H1 (cell line): ENCODE data around the gene WDR19. TPM values are rescaled to one million over a fixed set of nuclear protein-coding genes. Genes with fewer than 3 reads are reported as not detected.

Experiments used
- CTCF ChIA-PET: fragments of 300-600 bp; sonication (Branson Sonifier 250); formaldehyde crosslinking; loops from one replicate; lab custom pipeline; 2021; ENCODE audit not compliant: partially characterized antibody; lab: Charles Lee
- POLR2A ChIA-PET: fragments of 300-600 bp; sonication (Branson Sonifier 250); formaldehyde crosslinking; loops from one replicate; lab custom pipeline; 2021; ENCODE audit warnings: inconsistent platforms; ENCODE audit not compliant: partially characterized antibody; lab: Charles Lee
- DNase-seq, 2 experiments: peaks; one replicate each; pipeline versions ENCODE4 v3.0.0 to v3.0.0-alpha.2; 2010 to 2022; ENCODE audit warnings: low spot score in 2 of 2, low read depth in 1 of 2, mixed read lengths in 1 of 2
- FAIRE-seq: peaks from 2 replicates; lab custom pipeline; 2011; peaks lifted over from hg19 to GRCh38; lab: Jason Lieb, UNC
- H2AFZ ChIP-seq: 2 replicates; pipeline ENCODE4 v1.8.1; 2012; ENCODE audit warnings: low read length, inconsistent platforms
- H2AK5ac ChIP-seq: 2 replicates; pipeline ENCODE4 v1.6.1; 2013; ENCODE audit warnings: low read depth, low read length
- H2BK120ac ChIP-seq: replicated peaks from 2 replicates; pipeline ENCODE3; 2013; ENCODE audit warnings: low read depth, low read length, inconsistent platforms
- H2BK12ac ChIP-seq: 2 replicates; pipeline ENCODE4 v1.6.1; 2013; ENCODE audit warnings: low read depth, low read length
- H2BK15ac ChIP-seq: 2 replicates; pipeline ENCODE4 v1.6.1; 2013; ENCODE audit warnings: low read length
- H2BK20ac ChIP-seq: 2 replicates; pipeline ENCODE4 v1.6.1; 2013; ENCODE audit warnings: low read length
- H2BK5ac ChIP-seq: 2 replicates; pipeline ENCODE4 v1.6.1; 2013; ENCODE audit warnings: low read depth, low read length
- H3K14ac ChIP-seq: 2 replicates; pipeline ENCODE4 v1.6.1; 2013; ENCODE audit warnings: inconsistent platforms; ENCODE audit not compliant: insufficient read length
- H3K18ac ChIP-seq: 2 replicates; pipeline ENCODE4 v1.6.1; 2013; ENCODE audit warnings: low read length; ENCODE audit errors: extremely low read depth
- H3K23ac ChIP-seq: 2 replicates; pipeline ENCODE4 v1.6.1; 2013; ENCODE audit warnings: inconsistent platforms; ENCODE audit not compliant: insufficient read length
- H3K23me2 ChIP-seq: 2 replicates; pipeline ENCODE4 v1.6.1; 2013; ENCODE audit warnings: low read depth, low read length
- H3K27ac ChIP-seq: 2 replicates; pipeline ENCODE4 v1.6.1; 2011; ENCODE audit warnings: low read depth, low read length, inconsistent platforms
- H3K27me3 ChIP-seq, 4 experiments: replicated peaks in 1 of 4; 1 replicate in 1 of 4; 2 replicates in 3 of 4; pipeline versions ENCODE4 v1.6.1 to v1.8.1; 2011 to 2013; ENCODE audit warnings: low read length in 3 of 4, mild to moderate bottlenecking in 3 of 4, inconsistent platforms in 2 of 4, mixed read lengths in 2 of 4, moderate library complexity in 1 of 4; ENCODE audit not compliant: control insufficient read depth in 3 of 4, insufficient read depth in 3 of 4; ENCODE audit errors: extremely low read depth in 1 of 4
- H3K36me3 ChIP-seq, 4 experiments: 2 replicates each; pipeline versions ENCODE4 v1.6.1 to v1.8.1; 2011 to 2013; ENCODE audit warnings: mild to moderate bottlenecking in 4 of 4, low read length in 3 of 4, moderate library complexity in 2 of 4, control low read depth in 1 of 4, inconsistent platforms in 1 of 4; ENCODE audit not compliant: insufficient read depth in 4 of 4, control insufficient read depth in 2 of 4
- H3K4ac ChIP-seq: replicated peaks from 2 replicates; pipeline ENCODE3; 2013; ENCODE audit warnings: low read length, low read depth, mixed read lengths, inconsistent platforms; ENCODE audit not compliant: insufficient read length
- H3K4me1 ChIP-seq, 4 experiments: replicated peaks in 1 of 4; 1 replicate in 1 of 4; 2 replicates in 3 of 4; pipeline versions ENCODE4 v1.6.1 to v1.8.1; 2011 to 2013; ENCODE audit warnings: low read length in 3 of 4, inconsistent platforms in 2 of 4, mixed read lengths in 1 of 4; ENCODE audit not compliant: insufficient read depth in 4 of 4, control insufficient read depth in 3 of 4
- H3K4me2 ChIP-seq, 2 experiments: 2 replicates each; pipeline versions ENCODE4 v1.6.1 to v1.8.1; 2011 to 2013; ENCODE audit warnings: low read depth in 2 of 2, low read length in 2 of 2, control low read depth in 1 of 2, inconsistent platforms in 1 of 2, mild to moderate bottlenecking in 1 of 2; ENCODE audit not compliant: insufficient read depth in 1 of 2
- H3K4me3 ChIP-seq, 4 experiments: fragments of 200-600, 300-600 bp in 1 of 4; sonication (generic), shearing (Covaris generic), sonication (Bioruptor Twin) in 1 of 4; 2 replicates each; pipeline versions ENCODE4 v1.5.1 to v1.8.1; 2011 to 2016; ENCODE audit warnings: low read length in 4 of 4, low read depth in 3 of 4, control low read depth in 2 of 4, inconsistent platforms in 2 of 4, mild to moderate bottlenecking in 2 of 4, mixed read lengths in 1 of 4, moderate library complexity in 1 of 4; ENCODE audit not compliant: insufficient read depth in 2 of 4; ENCODE audit errors: extremely low read depth in 1 of 4
- H3K56ac ChIP-seq: replicated peaks from 2 replicates; pipeline ENCODE3; 2013; ENCODE audit warnings: low read depth, mild to moderate bottlenecking, mixed read lengths, low read length, inconsistent platforms; ENCODE audit not compliant: insufficient read length
- H3K79me1 ChIP-seq: 2 replicates; pipeline ENCODE4 v1.6.1; 2013; ENCODE audit warnings: low read depth, low read length, control low read depth
- H3K79me2 ChIP-seq, 2 experiments: 2 replicates each; pipeline versions ENCODE4 v1.6.1 to v1.8.1; 2012 to 2013; ENCODE audit warnings: low read length in 2 of 2, mild to moderate bottlenecking in 2 of 2, inconsistent platforms in 1 of 2; ENCODE audit not compliant: insufficient read depth in 2 of 2, control insufficient read depth in 1 of 2
- H3K9ac ChIP-seq, 4 experiments: replicated peaks in 1 of 4; 1 replicate in 1 of 4; 2 replicates in 3 of 4; pipeline versions ENCODE4 v1.6.1 to v1.8.1; 2011 to 2013; ENCODE audit warnings: low read depth in 3 of 4, low read length in 3 of 4, control low read depth in 2 of 4, mild to moderate bottlenecking in 2 of 4, moderate library complexity in 2 of 4, inconsistent platforms in 1 of 4; ENCODE audit errors: extremely low read depth in 1 of 4
- H3K9me3 ChIP-seq, 2 experiments: 2 replicates each; pipeline versions ENCODE4 v1.6.1 to v1.8.1; 2012 to 2013; ENCODE audit warnings: mild to moderate bottlenecking in 2 of 2, moderate library complexity in 2 of 2, control low read depth in 1 of 2, inconsistent platforms in 1 of 2, low read depth in 1 of 2, low read length in 1 of 2, mixed read lengths in 1 of 2; ENCODE audit not compliant: insufficient read depth in 2 of 2
- H4K20me1 ChIP-seq, 2 experiments: replicated peaks in 1 of 2; 2 replicates each; pipeline versions ENCODE3 to v1.8.1; 2011 to 2013; ENCODE audit warnings: inconsistent platforms in 2 of 2, low read length in 2 of 2, mild to moderate bottlenecking in 1 of 2; ENCODE audit not compliant: insufficient read depth in 2 of 2, control insufficient read depth in 1 of 2
- H4K5ac ChIP-seq: 2 replicates; pipeline ENCODE4 v1.6.1; 2013; ENCODE audit warnings: low read length, low read depth, mixed read lengths, inconsistent platforms; ENCODE audit not compliant: insufficient read length
- H4K8ac ChIP-seq: 2 replicates; pipeline ENCODE4 v1.8.0; 2013; ENCODE audit warnings: mild to moderate bottlenecking, moderate library complexity, low read length, inconsistent platforms; ENCODE audit not compliant: insufficient read depth; ENCODE audit errors: extremely low read depth
- H4K91ac ChIP-seq: replicated peaks from 2 replicates; pipeline ENCODE3; 2013; ENCODE audit warnings: low read length, mixed read lengths, inconsistent platforms; ENCODE audit not compliant: insufficient read length
- SIRT6 ChIP-seq: IDR thresholded peaks from one replicate; pipeline ENCODE4 v1.7.1; 2012; ENCODE audit warnings: low read length, inconsistent platforms
- WGBS, 2 experiments: shearing (Covaris generic) in 1 of 2; methylation state at CpG; one replicate each; pipeline versions ENCODE4 v1.1.6 to v1.1.7; 2013 to 2015; ENCODE audit warnings: low lambda C conversion rate in 2 of 2, mixed read lengths in 2 of 2, inconsistent platforms in 1 of 2, low coverage in 1 of 2, missing lambda C conversion rate in 1 of 2; ENCODE audit not compliant: insufficient replicate concordance in 2 of 2, insufficient coverage in 1 of 2, insufficient read length in 1 of 2; ENCODE audit errors: extremely low coverage in 1 of 2, missing lambda C conversion rate in 1 of 2; 5-methylcytosine and 5-hydroxymethylcytosine counted together
- polyA plus RNA-seq, 7 experiments: library from polyadenylated mRNA; depleted of rRNA in 3 of 7; stranded (reverse) in 5 of 7; unstranded in 2 of 7; fragments of >200 nt in 5 of 7; fragments of 200-250 nt in 2 of 7; gene quantifications; 1 replicate in 5 of 7; 2 replicates in 1 of 7; 4 replicates in 1 of 7; pipeline versions ENCODE4 v1.2.1 to v1.2.3, GENCODE V29; 2011 to 2013; ENCODE audit warnings: missing spikeins in 2 of 7, mixed read lengths in 2 of 7
- total RNA-seq: library from RNA; stranded (reverse); fragmentation: NEBNext Ultra II Directional; extraction: Animal tissue kit (Norgen Biotek cat#: 25700); gene quantifications from 2 replicates; pipeline ENCODE4 v1.2.1, GENCODE V29; 2021

Gene WDR19
- total and polyA plus RNA-seq, 2 of the 8 experiments (the other 6 are each of a cell fraction or from before 2014, with no cell fraction given): 22.2 to 23.3 TPM

DNA sequence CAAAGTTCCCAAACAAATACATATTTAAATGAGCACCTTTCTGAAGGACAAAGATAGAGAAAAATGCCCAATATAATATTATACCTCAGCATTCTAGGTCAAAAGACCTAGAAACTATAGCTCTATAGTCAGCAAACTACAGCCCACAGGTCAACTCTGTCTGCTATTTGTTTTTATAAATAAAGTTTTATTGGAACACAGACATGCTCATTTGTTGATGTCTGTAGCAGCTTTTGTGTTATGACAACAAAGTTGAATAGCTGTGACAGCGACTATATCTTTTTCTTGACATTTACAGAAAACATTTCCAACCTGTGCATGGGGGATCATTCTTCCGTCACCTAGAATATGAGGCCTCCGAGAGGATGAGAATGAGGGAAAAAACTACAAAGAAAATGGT, 48.7 kb upstream of the WDR19 start:
- Histone ChIP-seq H4K20me1 (no peaks in the 10 kb centered on the region), H3K9ac (no peak overlapping the region), H3K79me1 (no peaks in the 10 kb centered on the region), H3K4me2 (no peak overlapping the region), H3K27me3 (no peaks in the 10 kb centered on the region), H3K18ac (no peak overlapping the region), H3K9me3 (peaks cover 1 to 4% of the 10 kb centered on the region in 2 experiments; a peak in 2 of 4 replicates), H2AFZ (no peak overlapping the region), H3K36me3 (peaks cover 0 to 4% (median 0%) of the 10 kb centered on the region in 4 experiments; a peak in 2 of 8 replicates), H4K5ac (no peak overlapping the region), H2BK20ac (no peak overlapping the region), H2BK15ac (no peak overlapping the region), H2BK12ac (no peak overlapping the region), H3K23ac (no peak overlapping the region), H3K4me1 (peaks cover 0 to 3% (median 0%) of the 10 kb centered on the region in 4 experiments; a peak in 1 of 7 replicates), H2AK5ac (no peak overlapping the region), H3K4me3 (no peak overlapping the region), H3K27ac (no peak overlapping the region), H3K23me2 (no peaks in the 10 kb centered on the region), H4K8ac (no peak overlapping the region; the same call in 1 of the 2 replicates), H3K79me2 (no peaks in the 10 kb centered on the region), H4K91ac (no peak overlapping the region), H2BK5ac (no peak overlapping the region), H2BK120ac (no peak overlapping the region), H3K14ac (no peak overlapping the region), H3K4ac (no peak overlapping the region), H3K56ac (no peak overlapping the region)
- ChIA-PET POLR2A (no interaction called here), CTCF (interaction anchor here (0.6 to 5.6 kb wide), 17 partner anchors 12 to 375 kb away, joined by 3 to 38 read pairs (median 4); no protein-coding TSS in a partner anchor)
- DNase-seq (no peak), FAIRE-seq (no peak)
- TF ChIP-seq SIRT6: no peak
- 89% methylated on average over 3 of the region's 3 CpGs; no CpG with 5 or more reads in 1 of the 2 experiments for WGBS, 2 experiments
